Hepatocyte (in vitro differentiated cells): ENCODE data around the gene IFNL1.

Experiments
- CTCF ChIP-seq: fragments of 200-600 bp; sonication (generic); IDR thresholded peaks from 2 replicates; pipeline ENCODE4 v1.5.1; 2016; ENCODE audit warnings: antibody characterized with exemption, mild to moderate bottlenecking; ENCODE audit not compliant: poor library complexity
- EZH2 ChIP-seq: fragments of 200-600 bp; sonication (generic); IDR thresholded peaks from 2 replicates; pipeline ENCODE4 v1.6.1; 2016; ENCODE audit warnings: antibody characterized with exemption, mild to moderate bottlenecking, borderline replicate concordance

- no peak for TF ChIP-seq CTCF
- no peak for TF ChIP-seq EZH2
Measured at GRCh38 chr19:39319892-39320248, 23.7 kb downstream of the IFNL1 start.
